ENCODE data around the gene LYPLAL1.

The LYPLAL1 gene

DNA sequence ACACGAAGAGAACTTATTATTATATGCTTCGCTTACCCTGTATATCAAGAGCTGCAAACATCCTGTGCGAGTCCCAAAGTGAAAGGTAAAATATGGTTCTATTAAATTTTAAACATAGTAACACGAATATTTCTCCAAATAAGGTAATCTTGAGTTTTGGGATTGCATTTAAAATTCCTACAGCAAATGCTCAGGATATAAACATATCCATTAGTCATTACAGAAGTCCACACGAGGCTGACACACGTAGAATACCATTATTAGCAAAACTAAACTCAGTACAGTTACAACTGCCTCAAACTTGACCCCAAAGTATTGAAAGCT lies 282 bp upstream of the LYPLAL1 start:
- peak overlapping the region; percentile 78 for H3K4me3 ChIP-seq (ENCODE audit: low read depth, low read length)
- DNase-seq (ENCODE audit: low read depth, low spot score), result no peak
- TF ChIP-seq, protein P1, sequence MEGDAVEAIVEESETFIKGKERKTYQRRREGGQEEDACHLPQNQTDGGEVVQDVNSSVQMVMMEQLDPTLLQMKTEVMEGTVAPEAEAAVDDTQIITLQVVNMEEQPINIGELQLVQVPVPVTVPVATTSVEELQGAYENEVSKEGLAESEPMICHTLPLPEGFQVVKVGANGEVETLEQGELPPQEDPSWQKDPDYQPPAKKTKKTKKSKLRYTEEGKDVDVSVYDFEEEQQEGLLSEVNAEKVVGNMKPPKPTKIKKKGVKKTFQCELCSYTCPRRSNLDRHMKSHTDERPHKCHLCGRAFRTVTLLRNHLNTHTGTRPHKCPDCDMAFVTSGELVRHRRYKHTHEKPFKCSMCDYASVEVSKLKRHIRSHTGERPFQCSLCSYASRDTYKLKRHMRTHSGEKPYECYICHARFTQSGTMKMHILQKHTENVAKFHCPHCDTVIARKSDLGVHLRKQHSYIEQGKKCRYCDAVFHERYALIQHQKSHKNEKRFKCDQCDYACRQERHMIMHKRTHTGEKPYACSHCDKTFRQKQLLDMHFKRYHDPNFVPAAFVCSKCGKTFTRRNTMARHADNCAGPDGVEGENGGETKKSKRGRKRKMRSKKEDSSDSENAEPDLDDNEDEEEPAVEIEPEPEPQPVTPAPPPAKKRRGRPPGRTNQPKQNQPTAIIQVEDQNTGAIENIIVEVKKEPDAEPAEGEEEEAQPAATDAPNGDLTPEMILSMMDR (IDR thresholded peaks at IDR 0.05; ENCODE audit: low read depth, low read length), result no peak
- in situ Hi-C loops (cut with HindIII; ENCODE audit: low sequenced_read_pairs), result no loop called here

DNA sequence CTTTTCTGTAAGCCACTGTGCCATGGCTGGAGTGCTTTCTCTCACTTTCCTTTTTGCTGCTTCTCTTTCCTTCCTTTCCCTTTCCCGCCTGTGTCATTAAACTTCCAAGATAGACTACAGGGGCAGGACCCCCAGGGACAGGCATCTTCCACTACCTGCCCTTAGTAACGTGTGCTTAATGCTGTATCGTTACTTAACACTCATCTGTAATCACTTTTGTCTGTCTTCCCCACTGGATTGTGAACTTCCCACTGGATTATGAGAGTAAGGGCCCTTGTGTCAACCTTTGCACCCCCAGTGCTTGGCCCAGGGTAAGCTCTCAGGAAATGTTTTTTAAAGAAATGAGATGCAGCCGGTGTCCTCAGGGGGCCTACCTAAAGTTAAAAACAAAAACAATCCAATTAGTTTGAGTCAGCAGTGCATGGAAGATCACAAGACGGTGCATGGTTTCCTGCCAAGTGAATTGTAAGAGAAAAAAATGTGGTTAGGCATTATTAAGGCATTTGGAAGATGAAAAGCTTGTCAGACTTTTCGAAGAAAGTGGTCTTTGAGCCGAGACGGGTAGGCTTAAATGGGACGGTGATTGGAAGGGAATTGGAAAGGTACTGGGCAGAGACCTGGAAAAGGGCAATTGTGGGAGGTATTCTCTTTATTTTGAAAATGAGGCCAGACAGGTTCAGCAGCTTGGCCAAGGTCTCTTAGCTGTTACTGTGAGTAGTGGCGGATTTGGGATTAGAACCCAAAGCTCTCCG lies 958 bp downstream of the LYPLAL1 start:
- in situ Hi-C loops (cut with HindIII; ENCODE audit: low sequenced_read_pairs), result no loop called here
- peak; percentile 90 for DNase-seq (ENCODE audit: low read depth, low spot score)
- H3K4me3 ChIP-seq (ENCODE audit: low read depth, low read length), result peak overlapping the region; percentile 78
- TF ChIP-seq, protein P1 (IDR thresholded peaks at IDR 0.05; ENCODE audit: low read depth, low read length), result no peak

DNA sequence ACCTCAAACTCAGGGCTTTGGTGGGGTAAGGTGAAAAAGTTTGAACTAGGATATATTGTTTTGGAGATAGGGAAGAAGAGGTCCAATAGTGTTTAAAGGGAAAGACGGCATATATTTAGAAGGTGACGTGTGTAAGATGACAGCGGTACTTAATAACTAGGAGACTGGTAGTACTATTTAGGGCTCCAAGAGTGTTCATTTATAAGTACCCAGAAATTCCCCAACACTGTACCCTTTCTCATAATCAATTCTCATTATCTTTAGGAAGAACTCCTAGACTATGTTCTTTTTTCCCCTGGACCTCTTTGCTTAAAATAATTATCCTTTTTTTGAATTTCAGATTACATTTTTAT lies 1.5 kb downstream of the LYPLAL1 start:
- in situ Hi-C loops (cut with HindIII; ENCODE audit: low sequenced_read_pairs), result no loop called here
- TF ChIP-seq, protein P1 (IDR thresholded peaks at IDR 0.05; ENCODE audit: low read depth, low read length), result no peak

DNA sequence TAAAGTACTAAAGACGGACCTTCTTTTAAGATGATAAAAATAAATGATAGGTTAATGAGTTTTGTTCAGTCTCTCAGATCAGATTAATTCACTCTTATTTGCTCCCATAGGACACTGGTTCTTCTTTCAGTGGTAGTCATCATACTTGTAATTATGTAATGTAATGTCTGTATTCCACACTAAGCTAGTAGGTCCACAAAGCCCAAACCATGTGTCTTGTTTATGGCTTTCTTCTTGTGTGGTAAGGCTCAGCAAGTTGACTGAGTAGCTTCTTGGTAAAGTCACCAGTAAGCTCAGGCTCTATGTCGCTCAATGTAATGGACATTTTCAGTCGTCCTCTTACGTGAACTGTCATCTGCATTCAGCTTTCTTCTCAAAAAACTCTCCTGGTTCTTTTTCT lies 2.5 kb downstream of the LYPLAL1 start:
- no peak overlapping the region for H3K4me3 ChIP-seq (ENCODE audit: low read depth, low read length)
- TF ChIP-seq, protein P1 (IDR thresholded peaks at IDR 0.05; ENCODE audit: low read depth, low read length), result no peak
- in situ Hi-C loops (cut with HindIII; ENCODE audit: low sequenced_read_pairs), result no loop called here
- no peak for DNase-seq (ENCODE audit: low read depth, low spot score)

More for the DNA sequence above, 1.5 kb downstream of the LYPLAL1 start:
- peak overlapping the region; percentile 78 for H3K4me3 ChIP-seq (ENCODE audit: low read depth, low read length)
- no peak for DNase-seq (ENCODE audit: low read depth, low spot score)

DNA sequence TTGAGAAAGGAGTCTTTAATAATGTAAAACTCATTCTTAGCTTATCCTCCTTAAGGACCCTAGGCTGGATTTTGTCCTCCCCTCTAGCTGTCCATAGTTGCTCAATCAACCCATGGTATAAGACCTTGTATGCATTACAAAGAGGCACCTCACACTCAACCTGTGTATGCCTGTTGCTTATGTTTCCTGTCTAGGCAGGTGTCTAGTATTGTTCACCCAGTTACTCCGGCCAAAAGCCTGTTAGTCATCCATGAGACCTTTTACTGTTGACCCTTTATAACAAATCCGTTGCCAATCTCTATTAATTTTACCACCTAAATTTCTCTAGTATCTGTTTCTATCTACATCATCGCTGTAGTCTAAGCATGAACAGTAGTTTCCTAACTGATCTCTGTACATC lies 3.7 kb downstream of the LYPLAL1 start:
- TF ChIP-seq, protein P1 (IDR thresholded peaks at IDR 0.05; ENCODE audit: low read depth, low read length), result no peak
- in situ Hi-C loops (cut with HindIII; ENCODE audit: low sequenced_read_pairs), result no loop called here
- no peak for DNase-seq (ENCODE audit: low read depth, low spot score)
- no peak overlapping the region for H3K4me3 ChIP-seq (ENCODE audit: low read depth, low read length)

DNA sequence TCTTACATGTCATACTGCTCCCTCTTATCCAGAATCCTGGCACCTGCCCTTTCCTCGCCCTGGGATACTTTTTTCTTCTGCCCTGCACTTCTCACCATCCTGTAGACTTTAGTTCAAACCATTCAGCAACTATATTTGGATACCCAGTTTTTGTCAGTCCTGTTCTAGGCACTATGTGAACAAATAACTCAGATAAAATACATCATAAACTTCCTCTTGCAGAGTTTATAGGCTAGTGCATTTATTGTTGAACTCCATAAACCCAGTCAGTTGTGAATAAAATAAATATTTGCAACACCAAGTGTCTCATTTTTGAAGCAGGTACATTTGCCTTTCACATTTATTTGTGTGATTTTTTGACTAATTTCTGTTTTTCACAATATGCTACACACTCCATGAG lies 4.3 kb downstream of the LYPLAL1 start:
- in situ Hi-C loops (cut with HindIII; ENCODE audit: low sequenced_read_pairs), result no loop called here
- no peak overlapping the region for H3K4me3 ChIP-seq (ENCODE audit: low read depth, low read length)
- TF ChIP-seq, protein P1 (IDR thresholded peaks at IDR 0.05; ENCODE audit: low read depth, low read length), result no peak
- DNase-seq (ENCODE audit: low read depth, low spot score), result no peak
